Measurements from ENCODE around the gene CCDC80.
A peak's percentile ranks its signal among the peaks of the same experiment; 100 is the strongest.

The CCDC80 gene

DNA sequence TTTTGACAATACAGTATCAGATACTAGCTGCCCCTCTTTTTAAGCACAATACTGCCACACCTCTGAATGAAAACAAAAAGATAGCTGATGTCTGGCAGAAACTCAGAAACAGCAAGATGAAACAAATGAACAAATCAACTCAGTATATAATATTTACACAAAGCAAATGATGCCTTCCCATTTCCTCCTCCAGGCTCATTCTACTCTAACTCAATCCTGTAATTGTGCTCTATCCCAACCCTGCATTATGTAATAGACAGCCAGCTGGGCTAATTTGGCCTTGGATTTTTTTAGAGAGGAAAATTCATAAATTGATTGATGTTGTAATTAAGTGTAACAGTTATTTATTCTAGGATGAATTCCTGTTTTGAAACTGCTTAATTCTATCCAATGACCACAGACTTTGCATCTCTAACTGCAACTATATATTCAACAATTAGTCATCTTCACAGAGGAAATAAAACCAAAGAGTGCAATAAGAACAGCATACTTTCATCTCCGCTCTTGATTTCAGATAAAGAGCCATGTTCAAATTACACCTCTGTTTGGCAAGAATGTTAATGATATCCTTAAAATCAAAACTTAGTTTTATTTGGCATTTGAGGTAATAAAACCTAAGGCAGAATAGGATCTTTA is 85.3 kb downstream of the CCDC80 start:
- peak overlapping the region; percentile 20 for H3K27ac ChIP-seq
- no peak for DNase-seq (ENCODE audit: low read depth, low spot score)

GRCh38 chr3:112550859-112551258 is 90.1 kb downstream of the CCDC80 start:
- DNase-seq (ENCODE audit: low read depth, low spot score) = no peak
- H3K27ac ChIP-seq = no peak overlapping the region

Measured in epithelial cell of prostate (primary cell).